GM19043 (cell line): ENCODE data around the gene TCHP.
A peak's percentile ranks its signal among the peaks of the same experiment; 100 is the strongest.
"Not testable (repeated sequence)": the region's sequence is repeated elsewhere in the genome, so short reads cannot be mapped to it uniquely, and the experiment has no call there.

Source experiments
- ATAC-seq: cut with Tn5 transposase; IDR thresholded peaks from one replicate; pipeline ENCODE4 v1.9.1; 2021; ENCODE audit warnings: low read depth; ENCODE audit not compliant: unreplicated experiment

TCHP gene

GRCh38 chr12:109878749-109879148 is 21.3 kb upstream of the TCHP start:
- ATAC-seq: no peak

- no peak for ATAC-seq
Measured at GRCh38 chr12:109879351-109880042, 20.6 kb upstream of the TCHP start.

- ATAC-seq: peak; percentile 86
Measured at GRCh38 chr12:109880043-109880931, 19.8 kb upstream of the TCHP start, which contains the start of gene GLTP. TSS of gene GLTP (minus strand) at chr12:109880541. CDS start at chr12:109880374, 167 bp downstream.

- no peak for ATAC-seq
Measured at GRCh38 chr12:109880938-109881337, 19.1 kb upstream of the TCHP start.

- ATAC-seq: no peak
Measured at GRCh38 chr12:109881752-109882151, 18.3 kb upstream of the TCHP start.

GRCh38 chr12:109883461-109883860 is 16.6 kb upstream of the TCHP start:
- ATAC-seq: no peak

- no peak for ATAC-seq
Measured at GRCh38 chr12:109885616-109886015, 14.5 kb upstream of the TCHP start.

- ATAC-seq: no peak
Measured at GRCh38 chr12:109888179-109889020, 11.7 kb upstream of the TCHP start.

- ATAC-seq: no peak
Measured at GRCh38 chr12:109890620-109891170, 9.4 kb upstream of the TCHP start.

- not testable (repeated sequence) for ATAC-seq
Measured at GRCh38 chr12:109891731-109892130, 8.3 kb upstream of the TCHP start.

GRCh38 chr12:109892165-109892715 is 7.8 kb upstream of the TCHP start:
- ATAC-seq: no peak

- peak; percentile 67 for ATAC-seq
Measured at GRCh38 chr12:109892748-109893147, 7.3 kb upstream of the TCHP start.

GRCh38 chr12:109893261-109893995 is 6.6 kb upstream of the TCHP start:
- ATAC-seq: no peak

- ATAC-seq: no peak
Measured at GRCh38 chr12:109894939-109895338, 5.1 kb upstream of the TCHP start.

- ATAC-seq: no peak
Measured at GRCh38 chr12:109896188-109896587, 3.9 kb upstream of the TCHP start.

- no peak for ATAC-seq
Measured at GRCh38 chr12:109897029-109897428, 3.0 kb upstream of the TCHP start.

GRCh38 chr12:109899345-109899744 is 729 bp upstream of the TCHP start:
- ATAC-seq: not testable (repeated sequence)

- ATAC-seq: no peak
Measured at GRCh38 chr12:109900752-109901580, 892 bp downstream of the TCHP start.
